Fibroblast of lung (primary cell): ENCODE measurements around the gene WWC1.

Experiments used
- CTCF ChIP-seq, 2 donors: IDR thresholded peaks in 1 of 2; conservative IDR thresholded peaks in 1 of 2; 1 replicate in 1 of 2; 2 replicates in 1 of 2; pipeline ENCODE4 v1.5.1; 2011 to 2012; ENCODE audit warnings: low read length in 2 of 2, control low read depth in 1 of 2, inconsistent platforms in 1 of 2, low read depth in 1 of 2, mild to moderate bottlenecking in 1 of 2
- EZH2 ChIP-seq: IDR thresholded peaks from 2 replicates; pipeline ENCODE4 v1.5.1; 2012; ENCODE audit warnings: low read length, control low read depth, mild to moderate bottlenecking; ENCODE audit errors: missing control alignments

- TF ChIP-seq CTCF (conservative IDR thresholded peaks at IDR 0.05 in 1 of 2, IDR thresholded peaks at IDR 0.05 in 1 of 2; ENCODE audit: low read depth in 1 of 2, low read length in 2 of 2) (no peak), EZH2 (no peak)
Measured at GRCh38 chr5:168364750-168365550, 73.5 kb downstream of the WWC1 start.
